Measurements from ENCODE around the gene ANTKMT.

ANTKMT gene

GRCh38 chr16:766008-766819 lies 45.3 kb downstream of the ANTKMT start:
- DNase-seq: no peak

GRCh38 chr16:766820-767640 lies 46.1 kb downstream of the ANTKMT start:
- DNase-seq: no peak

GRCh38 chr16:767743-768235 lies 46.8 kb downstream of the ANTKMT start:
- DNase-seq: no peak

GRCh38 chr16:768428-768827 lies 47.5 kb downstream of the ANTKMT start:
- DNase-seq: no peak

- DNase-seq: no peak
Observed at GRCh38 chr16:769184-769784, 48.3 kb downstream of the ANTKMT start.

- no peak for DNase-seq
Observed at GRCh38 chr16:769934-770333, 49.0 kb downstream of the ANTKMT start.

- DNase-seq: no peak
Observed at GRCh38 chr16:770411-770810, 49.5 kb downstream of the ANTKMT start.
